Gastroesophageal sphincter (tissue), 4 donors: ENCODE results near the gene TNFRSF14. TPM values are rescaled to one million over a fixed set of nuclear protein-coding genes. Genes with fewer than 3 reads are reported as not detected.

ENCODE experiments used
- ATAC-seq: fragments of 150-250 bp; one replicate; pipeline ENCODE4 v1.9.1; 2016; ENCODE audit warnings: mild to moderate bottlenecking, moderate library complexity
- H3K27ac ChIP-seq, 4 donors: fragments of 200-600 bp; sonication (generic) in 3 of 4; 1 replicate in 3 of 4; 2 replicates in 1 of 4; pipeline ENCODE4 v1.5.1; 2016 to 2019
- H3K27me3 ChIP-seq: fragments of 200-600 bp; sonication (generic); one replicate; pipeline ENCODE4 v1.5.1; 2019
- H3K36me3 ChIP-seq, 2 donors: fragments of 200-600 bp; sonication (generic); one replicate each; pipeline ENCODE4 v1.5.1; 2019; ENCODE audit warnings: control low read depth in 1 of 2
- H3K4me1 ChIP-seq, 3 donors: fragments of 200-600 bp; sonication (generic); 1 replicate in 2 of 3; 2 replicates in 1 of 3; pipeline ENCODE4 v1.5.1; 2016 to 2019; ENCODE audit warnings: control low read depth in 2 of 3
- H3K4me3 ChIP-seq, 2 donors: fragments of 200-600 bp; sonication (generic); one replicate each; pipeline ENCODE4 v1.5.1; 2019; ENCODE audit warnings: mild to moderate bottlenecking in 1 of 2, moderate library complexity in 1 of 2
- H3K9me3 ChIP-seq, 3 donors: fragments of 200-600 bp; sonication (generic); one replicate each; pipeline ENCODE4 v1.5.1; 2017 to 2019; ENCODE audit warnings: control low read depth in 2 of 3
- EP300 ChIP-seq: sonication (generic); formaldehyde crosslinking; IDR thresholded peaks from one replicate; pipeline ENCODE4 v1.6.1; 2017; ENCODE audit warnings: antibody characterized with exemption, mild to moderate bottlenecking
- POLR2A ChIP-seq, 2 donors: fragments of 450-650 bp; IDR thresholded peaks; one replicate each; pipeline ENCODE4 v1.6.1; 2017; ENCODE audit warnings: antibody characterized with exemption in 2 of 2, mild to moderate bottlenecking in 2 of 2, moderate library complexity in 1 of 2
- POLR2AphosphoS5 ChIP-seq: sonication (generic); formaldehyde crosslinking; IDR thresholded peaks from one replicate; pipeline ENCODE4 v1.6.1; 2017; ENCODE audit warnings: antibody characterized with exemption
- WGBS, 2 donors: methylation state at CpG; one replicate each; pipeline ENCODE4 v1.1.5; 2018; ENCODE audit warnings: low coverage in 1 of 2; 5-methylcytosine and 5-hydroxymethylcytosine counted together
- total RNA-seq, 4 donors: library from RNA; depleted of rRNA; stranded (reverse); fragments of >200 nt; gene quantifications; one replicate each; pipeline ENCODE4 v1.1.0, GENCODE V29; 2016
- TF ChIP-seq, protein P1 (sequence below), 4 experiments: fragments of 200-600 bp in 2 of 4; fragments of 450-650 bp in 2 of 4; sonication (generic) in 1 of 4; IDR thresholded peaks; one replicate each; pipeline ENCODE4 v1.5.1; 2017 to 2019; ENCODE audit warnings: antibody characterized with exemption in 4 of 4, mild to moderate bottlenecking in 2 of 4, moderate library complexity in 2 of 4

Gene TNFRSF14
- total RNA-seq, 4 donors from 2014 or later = 23.0 to 81.6 (median 36.9) TPM

DNA sequence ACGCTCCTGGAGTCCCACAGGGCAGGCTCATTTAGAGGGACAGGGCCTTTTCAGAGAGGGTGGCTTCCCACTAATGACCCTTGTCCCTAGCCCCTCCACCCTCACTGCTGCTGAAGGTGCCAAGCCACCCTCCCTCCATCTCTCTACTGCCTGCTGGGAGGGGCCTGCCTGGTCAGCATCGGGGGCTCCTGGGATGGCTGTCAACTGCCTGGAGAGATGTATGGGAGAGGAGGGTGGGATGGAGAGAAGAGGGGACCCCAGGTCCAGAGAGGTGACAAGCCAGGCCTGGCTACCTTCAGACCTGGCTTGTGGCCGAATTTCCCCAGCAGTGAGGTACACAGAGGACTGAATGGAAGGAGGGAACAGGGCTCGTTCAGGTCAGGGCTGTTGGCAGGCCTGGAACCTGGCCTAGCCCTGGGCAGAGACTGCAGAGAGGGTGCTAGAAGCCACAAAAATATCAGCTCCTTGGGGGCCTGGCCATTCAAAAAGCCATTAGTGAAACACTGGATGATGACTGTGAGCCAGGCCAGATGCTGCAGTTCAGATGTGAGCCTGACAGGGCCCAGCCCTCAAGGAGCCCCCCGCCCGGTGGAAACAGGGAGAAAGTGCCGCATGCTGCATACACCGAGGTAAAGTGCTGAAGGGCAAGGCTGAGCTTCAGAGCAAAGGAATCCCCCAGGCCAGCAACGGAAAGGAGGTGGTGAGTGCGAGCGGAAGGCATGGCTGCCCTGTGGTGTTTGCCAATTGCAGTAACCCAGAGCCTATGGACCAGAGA is 56.6 kb downstream of the TNFRSF14 start:
- WGBS, 2 donors = 47 to 68% methylated on average over 5 to 7 of the region's 11 CpGs
- Histone ChIP-seq H3K4me1 (peaks cover 0 to 17% (median 0%) of the 10 kb centered on the region in 3 donors), H3K9me3 (peaks cover 0 to 40% (median 0%) of the 10 kb centered on the region in 3 donors), H3K27me3 (peaks cover 64% of the 10 kb centered on the region), H3K27ac (no peak overlapping the region), H3K4me3 (no peak overlapping the region), H3K36me3 (no peaks in the 10 kb centered on the region)
- no peak for ATAC-seq
- TF ChIP-seq EP300 (no peak), POLR2A (IDR thresholded peaks at IDR 0.05) (no peak), POLR2AphosphoS5 (no peak)
- TF ChIP-seq, protein P1, sequence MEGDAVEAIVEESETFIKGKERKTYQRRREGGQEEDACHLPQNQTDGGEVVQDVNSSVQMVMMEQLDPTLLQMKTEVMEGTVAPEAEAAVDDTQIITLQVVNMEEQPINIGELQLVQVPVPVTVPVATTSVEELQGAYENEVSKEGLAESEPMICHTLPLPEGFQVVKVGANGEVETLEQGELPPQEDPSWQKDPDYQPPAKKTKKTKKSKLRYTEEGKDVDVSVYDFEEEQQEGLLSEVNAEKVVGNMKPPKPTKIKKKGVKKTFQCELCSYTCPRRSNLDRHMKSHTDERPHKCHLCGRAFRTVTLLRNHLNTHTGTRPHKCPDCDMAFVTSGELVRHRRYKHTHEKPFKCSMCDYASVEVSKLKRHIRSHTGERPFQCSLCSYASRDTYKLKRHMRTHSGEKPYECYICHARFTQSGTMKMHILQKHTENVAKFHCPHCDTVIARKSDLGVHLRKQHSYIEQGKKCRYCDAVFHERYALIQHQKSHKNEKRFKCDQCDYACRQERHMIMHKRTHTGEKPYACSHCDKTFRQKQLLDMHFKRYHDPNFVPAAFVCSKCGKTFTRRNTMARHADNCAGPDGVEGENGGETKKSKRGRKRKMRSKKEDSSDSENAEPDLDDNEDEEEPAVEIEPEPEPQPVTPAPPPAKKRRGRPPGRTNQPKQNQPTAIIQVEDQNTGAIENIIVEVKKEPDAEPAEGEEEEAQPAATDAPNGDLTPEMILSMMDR (IDR thresholded peaks at IDR 0.05) = no peak

Other genes starting within 250 kb of the TNFRSF14 start
- gene MORN1, start 164.8 kb upstream of the TNFRSF14 start, total RNA-seq = 10 to 100 TPM in 1 of 4 donors, 1 to 10 TPM in 3; 5.0 to 14.6 (median 9.2) TPM
- gene RER1, start 164.5 kb upstream of the TNFRSF14 start, total RNA-seq = 10 to 100 TPM; 54.4 to 78.6 (median 69.8) TPM
- gene PEX10, start 143.8 kb upstream of the TNFRSF14 start, total RNA-seq = 10 to 100 TPM; 18.2 to 30.0 (median 21.6) TPM
- under 1 TPM; under 0.01 to 0.72 (median 0.15) TPM for gene PLCH2, start 80.1 kb upstream of the TNFRSF14 start, total RNA-seq
- 10 to 100 TPM; 32.6 to 46.8 (median 34.0) TPM for gene PANK4, start 29.8 kb upstream of the TNFRSF14 start, total RNA-seq
- not detected for gene HES5, start 26.1 kb upstream of the TNFRSF14 start, total RNA-seq
- 10 to 100 TPM in 3 of 4 donors, 1 to 10 TPM in 1; 6.5 to 24.1 (median 14.0) TPM for gene PRXL2B, start 30.4 kb downstream of the TNFRSF14 start, total RNA-seq
- gene MMEL1, start 76.6 kb downstream of the TNFRSF14 start, total RNA-seq = 1 to 10 TPM in 3 of 4 donors, not detected in 1; 1.4 to 3.9 (median 2.1) TPM
- under 1 TPM in 3 of 4 donors, not detected in 1; 0.27 to 0.62 (median 0.58) TPM for gene TTC34, start 245.3 kb downstream of the TNFRSF14 start, total RNA-seq